Omental fat pad (tissue), 4 donors: ENCODE results near the gene FMN1. TPM values are rescaled to one million over a fixed set of nuclear protein-coding genes. Genes with fewer than 3 reads are reported as not detected.

Experiments
- ATAC-seq: fragments of 150-250 bp; one replicate; pipeline ENCODE4 v1.9.1; 2016; ENCODE audit warnings: mild to moderate bottlenecking, moderate library complexity; ENCODE audit not compliant: low FRiP score
- DNase-seq: peaks from one replicate; pipeline ENCODE4 v3.0.0-alpha.2; 2019; ENCODE audit warnings: low spot score
- total RNA-seq, 4 donors: library from RNA; depleted of rRNA; stranded (reverse); fragments of >200 nt; gene quantifications; one replicate each; pipeline ENCODE4 v1.1.0, GENCODE V29; 2016
- TF ChIP-seq, protein P1 (sequence below), 3 donors: fragments of 450-650 bp; IDR thresholded peaks; one replicate each; pipeline ENCODE4 v1.5.1; 2016 to 2017; ENCODE audit warnings: antibody characterized with exemption in 3 of 3, mild to moderate bottlenecking in 3 of 3, moderate library complexity in 2 of 3

The FMN1 gene
- total RNA-seq, 4 donors from 2014 or later = 19.9 to 35.5 (median 28.5) TPM

DNA sequence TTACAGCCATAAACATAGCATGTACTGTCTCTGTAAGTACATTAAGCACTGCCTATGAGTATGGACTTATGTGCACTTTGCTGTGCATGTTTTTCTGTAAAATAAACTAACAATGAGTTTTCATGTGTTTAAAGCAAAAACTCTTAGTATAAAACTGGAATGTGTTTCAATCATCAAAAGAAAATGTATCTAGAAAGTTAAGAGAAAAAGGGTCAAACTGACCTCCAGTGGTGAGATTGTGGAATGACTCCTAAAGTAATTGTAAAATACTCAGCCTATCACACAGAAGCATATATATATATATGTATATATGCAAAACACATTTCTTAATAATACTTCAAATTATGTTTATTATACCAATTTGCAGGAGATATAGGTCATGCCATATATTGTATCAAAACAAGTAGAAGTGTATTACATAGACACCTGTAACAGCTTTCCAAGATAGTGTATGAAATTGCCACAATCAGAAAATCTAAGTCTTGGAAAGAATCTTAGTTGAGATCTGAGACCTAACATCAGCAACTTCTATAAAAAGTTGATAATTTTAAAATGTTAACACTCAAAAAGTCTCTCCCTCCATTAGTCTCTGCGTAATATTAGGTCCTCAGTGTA lies 199.6 kb downstream of the FMN1 start:
- ATAC-seq (no peak), DNase-seq (no peak)
- TF ChIP-seq, protein P1, sequence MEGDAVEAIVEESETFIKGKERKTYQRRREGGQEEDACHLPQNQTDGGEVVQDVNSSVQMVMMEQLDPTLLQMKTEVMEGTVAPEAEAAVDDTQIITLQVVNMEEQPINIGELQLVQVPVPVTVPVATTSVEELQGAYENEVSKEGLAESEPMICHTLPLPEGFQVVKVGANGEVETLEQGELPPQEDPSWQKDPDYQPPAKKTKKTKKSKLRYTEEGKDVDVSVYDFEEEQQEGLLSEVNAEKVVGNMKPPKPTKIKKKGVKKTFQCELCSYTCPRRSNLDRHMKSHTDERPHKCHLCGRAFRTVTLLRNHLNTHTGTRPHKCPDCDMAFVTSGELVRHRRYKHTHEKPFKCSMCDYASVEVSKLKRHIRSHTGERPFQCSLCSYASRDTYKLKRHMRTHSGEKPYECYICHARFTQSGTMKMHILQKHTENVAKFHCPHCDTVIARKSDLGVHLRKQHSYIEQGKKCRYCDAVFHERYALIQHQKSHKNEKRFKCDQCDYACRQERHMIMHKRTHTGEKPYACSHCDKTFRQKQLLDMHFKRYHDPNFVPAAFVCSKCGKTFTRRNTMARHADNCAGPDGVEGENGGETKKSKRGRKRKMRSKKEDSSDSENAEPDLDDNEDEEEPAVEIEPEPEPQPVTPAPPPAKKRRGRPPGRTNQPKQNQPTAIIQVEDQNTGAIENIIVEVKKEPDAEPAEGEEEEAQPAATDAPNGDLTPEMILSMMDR (IDR thresholded peaks at IDR 0.05) = no peak

DNA sequence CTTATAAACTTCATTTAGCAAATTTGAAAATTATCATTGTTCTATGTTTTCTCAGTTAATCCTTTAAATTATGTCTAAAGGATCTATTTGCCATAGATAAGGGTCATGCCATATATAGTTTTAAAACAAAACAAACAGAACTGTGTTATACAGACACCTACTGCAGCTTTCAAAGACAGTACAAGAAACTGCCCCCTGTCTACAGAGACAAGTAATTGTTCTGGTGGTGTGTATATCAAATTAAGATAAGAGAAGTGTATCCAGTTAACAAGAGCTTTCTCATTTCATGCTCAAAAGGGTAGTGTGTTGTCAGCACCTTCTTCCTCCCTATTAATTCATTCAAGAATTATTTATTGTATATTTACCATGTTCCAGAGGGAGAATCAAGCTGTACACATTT lies 201.2 kb downstream of the FMN1 start:
- TF ChIP-seq, protein P1 (IDR thresholded peaks at IDR 0.05) = no peak
- no peak for DNase-seq
- ATAC-seq = no peak

DNA sequence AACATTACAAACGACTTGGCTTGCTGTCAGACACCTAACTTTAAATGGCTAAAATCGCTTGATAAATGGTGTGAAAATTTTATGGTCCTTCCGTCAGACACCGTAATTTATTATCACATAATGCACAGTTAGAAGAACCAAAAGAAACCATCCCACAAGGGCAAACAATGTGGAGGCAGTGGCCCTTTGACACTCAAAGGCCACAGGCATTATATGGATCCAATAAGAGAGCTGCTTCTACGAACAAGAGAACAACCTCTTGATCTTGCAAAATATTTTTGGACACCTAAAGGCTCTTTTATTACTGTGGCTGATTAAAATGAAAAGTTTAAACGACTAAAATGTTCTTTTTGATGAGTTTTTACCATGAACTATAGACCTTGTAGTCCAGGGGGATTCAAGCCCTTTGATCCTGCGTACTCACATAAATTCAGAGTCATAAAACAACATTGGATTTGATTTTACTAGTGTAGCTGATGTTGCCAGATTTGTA lies 202.8 kb downstream of the FMN1 start:
- no peak for DNase-seq
- ATAC-seq = no peak
- TF ChIP-seq, protein P1 (IDR thresholded peaks at IDR 0.05) = no peak

DNA sequence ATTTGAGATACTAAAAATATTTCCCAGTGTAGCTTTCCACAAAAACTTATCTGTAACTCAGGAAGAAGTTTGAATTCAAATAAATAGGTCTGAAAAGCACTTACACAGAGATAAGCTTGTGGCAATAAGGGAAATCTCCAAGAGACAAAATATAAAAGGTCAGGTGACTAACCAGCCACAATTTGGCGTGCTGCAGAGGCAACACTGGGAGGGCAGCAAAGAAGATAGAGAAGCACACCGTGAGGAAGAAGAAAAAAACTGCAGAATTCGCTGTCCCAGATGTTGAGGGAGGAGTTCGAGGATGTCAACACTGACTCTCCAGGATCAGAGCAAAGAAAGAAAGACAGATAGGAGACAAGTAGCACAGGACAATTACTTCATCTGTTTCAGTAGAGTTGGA lies 204.4 kb downstream of the FMN1 start:
- TF ChIP-seq, protein P1 (IDR thresholded peaks at IDR 0.05) = no peak
- DNase-seq = no peak
- ATAC-seq = no peak

DNA sequence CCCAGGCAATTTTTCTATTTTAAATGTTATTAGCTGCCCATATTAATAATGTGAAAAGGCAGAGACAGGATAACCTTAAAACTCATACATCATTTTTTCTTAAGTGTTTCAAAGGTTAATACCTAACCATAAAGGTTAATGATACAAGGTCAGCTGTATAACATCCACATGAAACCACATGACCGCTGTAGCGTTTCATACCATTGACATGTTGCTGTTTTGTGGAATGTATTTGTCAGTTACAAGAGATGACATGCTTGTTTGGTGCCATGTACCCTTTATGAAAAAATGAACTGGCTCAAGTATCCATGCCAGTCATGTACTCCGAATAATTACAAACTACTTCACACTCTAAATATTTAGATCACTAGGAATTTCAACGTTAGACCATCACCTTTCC lies 207.4 kb downstream of the FMN1 start:
- ATAC-seq (no peak), DNase-seq (no peak)
- TF ChIP-seq, protein P1 (IDR thresholded peaks at IDR 0.05) = no peak

DNA sequence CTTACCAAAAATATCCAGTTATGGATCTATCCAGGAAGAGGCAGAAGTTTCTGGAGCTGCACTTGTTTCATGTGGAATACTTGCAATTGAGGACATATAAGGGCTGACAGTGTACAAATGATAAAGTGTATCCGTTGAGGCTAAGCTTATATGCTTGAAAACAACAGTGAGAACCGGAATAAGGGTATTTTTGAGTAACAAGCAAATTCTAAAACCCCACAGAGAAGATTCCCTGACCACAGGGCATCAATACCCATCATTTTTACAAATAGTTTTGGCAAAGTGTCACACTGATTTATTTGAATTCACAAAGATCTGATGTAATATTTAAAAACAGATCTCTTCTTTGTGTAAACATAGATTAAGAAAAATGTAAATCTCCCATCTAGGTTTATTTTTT lies 208.4 kb downstream of the FMN1 start:
- TF ChIP-seq, protein P1 (IDR thresholded peaks at IDR 0.05) = no peak
- DNase-seq = no peak
- no peak for ATAC-seq

DNA sequence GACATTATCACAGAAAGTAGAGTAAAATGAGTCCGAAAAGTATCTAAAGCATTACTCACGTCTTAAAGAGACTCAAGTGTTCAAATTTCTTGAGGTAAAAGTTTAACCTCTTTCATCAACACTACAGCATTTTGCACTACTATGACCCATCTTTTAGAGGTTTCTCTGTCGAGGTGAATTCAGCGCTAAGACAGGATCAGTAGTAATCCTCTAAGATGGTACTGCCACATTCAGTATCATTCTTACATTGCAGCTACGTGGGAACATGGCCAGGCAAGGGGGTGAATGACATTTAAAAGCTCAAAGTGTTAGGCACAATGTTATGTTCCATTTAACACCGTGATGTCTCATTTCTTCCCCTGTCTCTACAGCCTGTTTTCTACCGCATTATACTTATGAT lies 210.8 kb downstream of the FMN1 start:
- no peak for DNase-seq
- no peak for ATAC-seq
- TF ChIP-seq, protein P1 (IDR thresholded peaks at IDR 0.05) = no peak
